Heart right ventricle (tissue), 16 donors: Measurements from ENCODE around the gene CFAP210. TPM values are rescaled to one million over a fixed set of nuclear protein-coding genes. Genes with fewer than 3 reads are reported as not detected.

Experiments used
- ATAC-seq, 8 donors: fragments of 200-7000 bp; cut with Tn5 transposase; one replicate each; pipeline ENCODE4 v1.9.1; 2020; ENCODE audit warnings: mild to moderate bottlenecking in 8 of 8, moderate library complexity in 8 of 8, moderate number of reproducible peaks in 1 of 8
- DNase-seq, 2 donors: peaks; one replicate each; pipeline ENCODE4 v3.0.0-alpha.2; 2020
- H3K27ac ChIP-seq, 10 donors: fragments of 200-600 bp; sonication (generic) in 2 of 10; one replicate each; pipeline versions ENCODE4 v1.5.0 to v1.8.0; 2020 to 2022; ENCODE audit warnings: mild to moderate bottlenecking in 3 of 10
- H3K27me3 ChIP-seq, 7 donors: fragments of 200-600 bp; one replicate each; pipeline ENCODE4 v1.8.0; 2021 to 2022; ENCODE audit warnings: mild to moderate bottlenecking in 2 of 7
- H3K36me3 ChIP-seq, 9 donors: fragments of 200-600 bp; sonication (generic) in 1 of 9; one replicate each; pipeline versions ENCODE4 v1.5.0 to v1.8.0; 2020 to 2022; ENCODE audit warnings: mild to moderate bottlenecking in 2 of 9
- H3K4me1 ChIP-seq, 9 donors: fragments of 200-600 bp; sonication (generic) in 1 of 9; one replicate each; pipeline versions ENCODE4 v1.5.0 to v1.8.0; 2020 to 2022; ENCODE audit warnings: mild to moderate bottlenecking in 4 of 9
- H3K4me3 ChIP-seq, 10 donors: fragments of 200-600 bp; sonication (generic) in 2 of 10; one replicate each; pipeline versions ENCODE4 v1.5.0 to v1.8.0; 2020 to 2022; ENCODE audit warnings: mild to moderate bottlenecking in 7 of 10, moderate library complexity in 2 of 10
- H3K9me3 ChIP-seq, 11 donors: fragments of 200-600 bp in 10 of 11; sonication (generic) in 2 of 11; one replicate each; pipeline versions ENCODE4 v1.5.0 to v1.8.0; 2013 to 2022; ENCODE audit warnings: mild to moderate bottlenecking in 2 of 11, control low read depth in 1 of 11, moderate library complexity in 1 of 11
- WGBS, 2 donors: extraction: QIAGEN DNeasy Blood & Tissue Kit; methylation state at CpG; one replicate each; pipeline ENCODE4 v1.1.7; 2013; ENCODE audit warnings: inconsistent platforms in 1 of 2; 5-methylcytosine and 5-hydroxymethylcytosine counted together
- intact Hi-C, 10 donors: fragments of 100-400 bp; cut with DNase I; formaldehyde crosslinking; loops; one replicate each; pipeline versions ENCODE4 v1.11.1 to v1.14.2; 2022
- polyA plus RNA-seq, 2 donors: library from polyadenylated mRNA; stranded (reverse); fragments of 200-250 nt; gene quantifications; one replicate each; pipeline ENCODE4 v1.2.3, GENCODE V29; 2013
- total RNA-seq, 10 donors: library from RNA; stranded (reverse); fragmentation: NEBNext Ultra II Directional in 3 of 10; extraction: Animal tissue kit (Norgen Biotek cat#: 25700) in 3 of 10; gene quantifications; one replicate each; pipeline versions ENCODE4 v1.2.1 to v1.2.4, GENCODE V29; 2021 to 2023
- TF ChIP-seq, protein P1 (sequence below), 9 donors: fragments of 200-600 bp; sonication (generic) in 2 of 9; IDR thresholded peaks; one replicate each; pipeline versions ENCODE4 v1.5.0 to v1.8.0; 2021 to 2022; ENCODE audit warnings: antibody characterized with exemption in 9 of 9, mild to moderate bottlenecking in 5 of 9, moderate library complexity in 1 of 9
- donor health status: Arrhythmogenic right ventricular cardiomyopathy.
- donor health status: ischemic (EF 13 %, LVEDD 7.1; RV severe dilation, severe dysfunction).
- donor health status: healthy with polysubstance abuse.
- donor health status: DM: no; HTN: yes; CAD: no.
- donor health status: DM: no; HTN: no; CAD: no.
- donor health status: ischemic (EF 25% LVEDD 6.9; RV normal size, moderate dysfunction).
- donor health status: ischemic (EF 25% LVEDD 5.7; RV mildly dilated, moderate dysfunction).
- donor health status: healthy.
- donor health status: DM: yes; HTN: yes; CAD: no.
- donor health status: Ischemic cardiomyopathy.
- donor health status: ischemic (EF 35%, LVEDD 5.7; RV mildly dilated, moderate dysfunction).
- donor health status: nonischemic (EF 11% LVEDD 7.7; RV severe dilation, severe dysfunction).
- donor health status: DM: yes; HTN: yes; CAD: no.
- donor health status: PGD.
- donor health status: ischemic (EF 29% LVEDD 5.4; RV normal size, mild dysfunction).
- donor health status: nonischemic (EF 23%, LVEDD 6.1; RV moderate dilation, normal function).

Gene CFAP210
- total and polyA plus RNA-seq, 12 donors, result 0.14 to 0.29 TPM; not detected in 10

DNA sequence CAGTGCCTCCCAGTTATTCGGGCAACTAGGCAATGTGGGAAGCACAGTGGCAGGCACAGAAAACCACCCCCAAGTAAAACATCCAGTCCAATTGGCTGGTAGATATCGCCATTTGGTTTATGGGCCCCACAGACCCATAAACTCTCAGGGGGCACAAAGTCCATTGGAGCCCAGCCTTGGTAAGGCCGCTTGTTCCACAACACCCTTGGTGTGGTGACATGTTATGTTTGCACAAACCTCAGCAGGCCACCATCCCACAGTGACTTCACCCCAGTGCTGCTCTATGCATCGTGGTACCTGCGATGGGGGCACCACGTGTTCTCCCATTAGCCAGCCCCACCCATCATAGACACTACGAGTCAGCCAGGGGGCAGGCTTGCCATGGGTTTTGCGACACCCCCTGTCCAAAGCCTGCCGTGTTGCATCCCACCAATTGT lies 18.6 kb upstream of the CFAP210 start:
- no peaks in the 10 kb centered on the region for H3K36me3 ChIP-seq
- ATAC-seq (no peak), DNase-seq (no peak)
- peaks cover 0 to 30% (median 24%) of the 10 kb centered on the region in 9 donors for H3K4me1 ChIP-seq
- TF ChIP-seq, protein P1, sequence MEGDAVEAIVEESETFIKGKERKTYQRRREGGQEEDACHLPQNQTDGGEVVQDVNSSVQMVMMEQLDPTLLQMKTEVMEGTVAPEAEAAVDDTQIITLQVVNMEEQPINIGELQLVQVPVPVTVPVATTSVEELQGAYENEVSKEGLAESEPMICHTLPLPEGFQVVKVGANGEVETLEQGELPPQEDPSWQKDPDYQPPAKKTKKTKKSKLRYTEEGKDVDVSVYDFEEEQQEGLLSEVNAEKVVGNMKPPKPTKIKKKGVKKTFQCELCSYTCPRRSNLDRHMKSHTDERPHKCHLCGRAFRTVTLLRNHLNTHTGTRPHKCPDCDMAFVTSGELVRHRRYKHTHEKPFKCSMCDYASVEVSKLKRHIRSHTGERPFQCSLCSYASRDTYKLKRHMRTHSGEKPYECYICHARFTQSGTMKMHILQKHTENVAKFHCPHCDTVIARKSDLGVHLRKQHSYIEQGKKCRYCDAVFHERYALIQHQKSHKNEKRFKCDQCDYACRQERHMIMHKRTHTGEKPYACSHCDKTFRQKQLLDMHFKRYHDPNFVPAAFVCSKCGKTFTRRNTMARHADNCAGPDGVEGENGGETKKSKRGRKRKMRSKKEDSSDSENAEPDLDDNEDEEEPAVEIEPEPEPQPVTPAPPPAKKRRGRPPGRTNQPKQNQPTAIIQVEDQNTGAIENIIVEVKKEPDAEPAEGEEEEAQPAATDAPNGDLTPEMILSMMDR (IDR thresholded peaks at IDR 0.05), result no peak
- H3K4me3 ChIP-seq, result no peak overlapping the region
- no peaks in the 10 kb centered on the region for H3K9me3 ChIP-seq
- intact Hi-C loops, result no loop called here
- no peak overlapping the region for H3K27ac ChIP-seq
- 97 to 99% methylated on average over 9 of the region's 9 CpGs for WGBS, 2 donors
- no peaks in the 10 kb centered on the region for H3K27me3 ChIP-seq

DNA sequence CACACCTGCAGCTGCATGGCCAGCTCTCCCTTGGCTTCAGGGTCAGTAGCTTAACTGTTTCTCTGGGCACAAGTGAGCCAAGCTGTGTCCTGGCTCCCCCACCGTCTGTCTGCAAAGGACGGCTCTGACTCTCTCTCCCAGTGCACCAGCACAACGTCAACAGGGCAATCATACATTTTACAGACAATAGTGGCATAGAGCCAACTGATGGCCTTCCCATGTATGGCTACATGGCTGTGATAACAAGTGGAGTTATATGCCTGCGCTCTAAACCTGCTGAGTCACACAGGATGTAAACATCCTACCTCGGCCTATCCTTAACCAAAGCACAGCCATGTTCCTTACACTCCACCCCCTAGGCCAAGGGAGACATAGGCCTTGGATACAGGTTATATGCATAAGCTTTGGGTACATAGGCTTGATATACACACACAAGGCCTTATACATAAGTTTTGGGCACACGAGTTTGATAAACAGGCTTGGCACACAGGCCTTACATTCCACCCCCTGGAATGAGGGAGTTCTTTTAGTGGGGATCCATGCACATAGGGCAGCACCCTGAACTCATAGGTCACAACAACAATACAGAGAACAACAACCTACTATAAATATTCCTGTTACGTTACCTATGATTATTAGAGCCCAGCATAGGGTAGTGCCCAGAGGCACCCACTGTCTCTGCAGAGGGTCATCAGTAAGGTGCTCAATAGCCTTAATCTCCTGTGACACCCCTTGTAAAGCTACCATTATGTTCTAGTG lies 17.7 kb upstream of the CFAP210 start:
- H3K27ac ChIP-seq, result no peak overlapping the region
- H3K4me3 ChIP-seq, result no peak overlapping the region
- TF ChIP-seq, protein P1 (IDR thresholded peaks at IDR 0.05), result no peak
- H3K27me3 ChIP-seq, result no peaks in the 10 kb centered on the region
- H3K4me1 ChIP-seq, result peaks cover 0 to 23% (median 18%) of the 10 kb centered on the region in 9 donors
- 61 to 81% methylated on average over 7 of the region's 7 CpGs for WGBS, 2 donors
- H3K9me3 ChIP-seq, result no peaks in the 10 kb centered on the region
- no peaks in the 10 kb centered on the region for H3K36me3 ChIP-seq
- intact Hi-C loops, result no loop called here
- DNase-seq (no peak), ATAC-seq (no peak)

DNA sequence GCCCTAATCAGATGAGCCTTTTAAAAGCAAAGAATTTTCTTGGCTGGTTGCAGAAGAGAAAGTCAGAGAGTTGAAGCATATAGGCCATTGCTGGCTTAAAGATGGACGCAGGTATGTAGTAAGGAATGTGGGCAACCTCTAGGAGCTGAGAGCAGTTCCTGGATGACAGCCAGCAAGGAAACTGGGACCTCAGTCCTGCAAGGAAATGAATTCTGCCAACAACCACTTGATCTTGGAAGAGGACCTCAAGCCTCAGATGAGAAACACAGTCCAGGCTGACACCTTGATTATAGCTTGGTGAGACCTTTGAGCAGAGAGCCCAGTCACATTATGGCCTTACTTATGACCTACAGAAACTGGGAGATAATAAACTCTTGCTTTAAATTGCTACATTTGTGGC lies 15.8 kb upstream of the CFAP210 start:
- ATAC-seq (no peak), DNase-seq (no peak)
- Histone ChIP-seq H3K4me3 (no peak overlapping the region), H3K4me1 (peaks cover 0 to 6% (median under 1%) of the 10 kb centered on the region in 9 donors), H3K27ac (no peak overlapping the region), H3K36me3 (no peaks in the 10 kb centered on the region), H3K27me3 (no peaks in the 10 kb centered on the region), H3K9me3 (no peaks in the 10 kb centered on the region)
- TF ChIP-seq, protein P1 (IDR thresholded peaks at IDR 0.05), result no peak
- intact Hi-C loops, result no loop called here
- WGBS, 2 donors, result 66 to 70% methylated on average over 1 of the region's 1 CpG

DNA sequence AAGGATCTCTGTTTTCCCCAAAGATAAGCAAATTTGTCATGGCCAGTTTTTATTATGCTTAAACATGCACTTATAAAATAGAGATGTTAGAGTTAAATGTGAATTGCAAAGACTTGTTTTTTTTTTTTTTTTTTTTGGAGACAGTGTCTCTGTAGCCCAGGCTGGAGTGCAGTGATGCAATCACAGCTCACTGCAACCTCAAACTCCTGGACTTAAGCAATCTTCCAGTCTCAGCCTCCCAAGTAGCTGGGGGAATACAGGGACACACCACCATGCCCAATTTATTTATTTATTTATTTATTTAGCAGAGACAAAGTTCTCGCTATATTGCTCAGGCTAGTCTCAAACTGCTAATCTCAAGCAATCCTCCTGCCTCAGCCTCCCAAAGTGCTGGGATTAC lies 15.1 kb upstream of the CFAP210 start:
- 58 to 96% methylated on average over 1 of the region's 1 CpG for WGBS, 2 donors
- H3K27me3 ChIP-seq, result no peaks in the 10 kb centered on the region
- no peak overlapping the region for H3K27ac ChIP-seq
- ATAC-seq (no peak), DNase-seq (no peak)
- TF ChIP-seq, protein P1 (IDR thresholded peaks at IDR 0.05), result no peak
- no peak overlapping the region for H3K4me3 ChIP-seq
- peaks cover 0 to 3% (median 0%) of the 10 kb centered on the region in 9 donors for H3K36me3 ChIP-seq
- no peaks in the 10 kb centered on the region for H3K9me3 ChIP-seq
- peaks cover 0 to 5% (median 0%) of the 10 kb centered on the region in 9 donors for H3K4me1 ChIP-seq
- intact Hi-C loops, result no loop called here
